WERI-Rb-1 (cell line): ENCODE data around the gene PCDHB5.
"Not testable (repeated sequence)": the region's sequence is repeated elsewhere in the genome, so short reads cannot be mapped to it uniquely, and the experiment has no call there.

Experiments
- DNase-seq: peaks from one replicate; pipeline ENCODE4 v3.0.0-alpha.2; 2020
- H3K27ac ChIP-seq: fragments of 250-450 bp; sonication (Bioruptor Pico); 2 replicates; pipeline ENCODE4 v1.5.1; 2020; ENCODE audit warnings: mild to moderate bottlenecking, moderate library complexity
- H3K27me3 ChIP-seq: fragments of 250-450 bp; sonication (Bioruptor Pico); 2 replicates; pipeline ENCODE4 v1.5.1; 2021; ENCODE audit warnings: mild to moderate bottlenecking, low read depth, moderate library complexity; ENCODE audit not compliant: insufficient read depth, severe bottlenecking
- H3K36me3 ChIP-seq: fragments of 250-450 bp; sonication (Bioruptor Pico); 2 replicates; pipeline ENCODE4 v1.5.1; 2020; ENCODE audit warnings: mild to moderate bottlenecking, moderate library complexity
- H3K4me3 ChIP-seq: 2 replicates; pipeline ENCODE4 v1.5.1; 2011; ENCODE audit warnings: low read depth, mild to moderate bottlenecking, control low read depth, low read length
- H3K9me3 ChIP-seq: fragments of 250-450 bp; sonication (Bioruptor Pico); 2 replicates; pipeline ENCODE4 v1.5.1; 2021; ENCODE audit warnings: mild to moderate bottlenecking, moderate library complexity; ENCODE audit not compliant: severe bottlenecking
- CTCF ChIP-seq: IDR thresholded peaks from 2 replicates; pipeline ENCODE4 v1.5.1; 2011; ENCODE audit warnings: low read depth, mild to moderate bottlenecking, control low read depth, inconsistent platforms, low read length

Gene PCDHB5

GRCh38 chr5:141155540-141156374, 20.8 kb downstream of the PCDHB5 start:
- DNase-seq, result no peak
- H3K27ac ChIP-seq, result no peak overlapping the region
- no peak overlapping the region for H3K4me3 ChIP-seq
- no peaks in the 10 kb centered on the region for H3K27me3 ChIP-seq
- no peaks in the 10 kb centered on the region for H3K9me3 ChIP-seq
- H3K36me3 ChIP-seq, result no peaks in the 10 kb centered on the region
- peak; percentile 59 for TF ChIP-seq CTCF

GRCh38 chr5:141157356-141157755, 22.4 kb downstream of the PCDHB5 start:
- DNase-seq, H3K27ac ChIP-seq, H3K4me3 ChIP-seq, H3K36me3 ChIP-seq, H3K9me3 ChIP-seq, H3K27me3 ChIP-seq: not testable (repeated sequence)

- not testable (repeated sequence) for H3K36me3 ChIP-seq, DNase-seq, H3K27ac ChIP-seq, H3K27me3 ChIP-seq, H3K4me3 ChIP-seq, H3K9me3 ChIP-seq
Observed at GRCh38 chr5:141157901-141158300, 22.9 kb downstream of the PCDHB5 start.

- Histone ChIP-seq H3K4me3 (no peak within 1 kb of the TSS), H3K36me3 (no peaks in the 10 kb centered on the region), H3K27ac (no peak within 1 kb of the TSS), H3K27me3 (no peaks in the 10 kb centered on the region), H3K9me3 (peaks cover 6% of the 10 kb centered on the region)
- TF ChIP-seq CTCF, result peak; percentile 31; the same call in 1 of the 2 replicates
- DNase-seq, result peak; percentile 22
Observed at GRCh38 chr5:141172381-141173204, 37.6 kb downstream of the PCDHB5 start, which contains the start of gene PCDHB7. TSS of gene PCDHB7 (plus strand) at chr5:141172644. CDS start at chr5:141172836, 192 bp downstream.

- not testable (repeated sequence) for H3K9me3 ChIP-seq, DNase-seq, H3K27me3 ChIP-seq, H3K4me3 ChIP-seq, H3K27ac ChIP-seq, H3K36me3 ChIP-seq
Observed at GRCh38 chr5:141174291-141175104, 39.5 kb downstream of the PCDHB5 start.

- H3K27ac ChIP-seq, result no peak overlapping the region
- TF ChIP-seq CTCF, result no peak
- no peaks in the 10 kb centered on the region for H3K36me3 ChIP-seq
- no peak overlapping the region for H3K4me3 ChIP-seq
- DNase-seq, result no peak
- no peaks in the 10 kb centered on the region for H3K27me3 ChIP-seq
- H3K9me3 ChIP-seq, result peaks cover 6% of the 10 kb centered on the region
Observed at GRCh38 chr5:141175933-141176332, 40.9 kb downstream of the PCDHB5 start.

GRCh38 chr5:141177577-141178191, 42.7 kb downstream of the PCDHB5 start, which contains the start of gene PCDHB8:
TSS of gene PCDHB8 (plus strand) at chr5:141177790. CDS start at chr5:141178035, 245 bp downstream.
- H3K27me3 ChIP-seq, H3K4me3 ChIP-seq, DNase-seq, H3K36me3 ChIP-seq, H3K9me3 ChIP-seq, H3K27ac ChIP-seq: not testable (repeated sequence)

- not testable (repeated sequence) for H3K27me3 ChIP-seq, H3K27ac ChIP-seq, DNase-seq, H3K4me3 ChIP-seq, H3K36me3 ChIP-seq, H3K9me3 ChIP-seq
Observed at GRCh38 chr5:141179371-141179770, 44.4 kb downstream of the PCDHB5 start.

GRCh38 chr5:141179876-141180275, 44.9 kb downstream of the PCDHB5 start:
- H3K27ac ChIP-seq, H3K36me3 ChIP-seq, DNase-seq, H3K9me3 ChIP-seq, H3K4me3 ChIP-seq, H3K27me3 ChIP-seq: not testable (repeated sequence)
